ENCODE measurements around the gene CASP3.

Gene CASP3

DNA sequence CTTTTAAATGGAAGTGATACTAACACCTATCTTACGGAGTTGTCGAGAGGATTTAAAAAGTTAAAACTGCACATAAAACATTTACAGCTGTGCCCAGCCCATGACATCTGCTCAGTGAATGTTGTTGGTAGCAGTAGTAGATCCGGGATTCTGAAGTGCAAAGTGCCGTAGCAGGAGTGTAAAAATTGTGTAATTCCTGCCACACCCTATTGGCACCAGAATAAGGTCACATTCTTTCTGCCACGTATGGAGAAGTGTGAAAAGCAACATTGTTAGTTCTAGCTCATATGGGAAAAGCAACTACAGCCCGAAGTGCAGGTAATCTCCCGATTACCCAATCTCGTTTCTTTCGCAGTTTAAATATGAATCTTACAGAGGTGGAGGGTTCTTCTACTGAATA, 31.5 kb upstream of the CASP3 start:
- H3K4me3 ChIP-seq (ENCODE audit: low read length in 2 of 2) = no peak overlapping the region
- H3K9ac ChIP-seq (ENCODE audit: low read length in 2 of 2) = no peak overlapping the region
- H3K27ac ChIP-seq (ENCODE audit: low read length) = no peak overlapping the region
- H3K9me3 ChIP-seq (ENCODE audit: control insufficient read depth in 2 of 2, low read length in 2 of 2) = no peaks in the 10 kb centered on the region
- H3K36me3 ChIP-seq (ENCODE audit: control insufficient read depth in 2 of 2, insufficient read depth in 2 of 2, low read length in 2 of 2) = peaks cover 6 to 7% of the 10 kb centered on the region in 2 donors
- no peaks in the 10 kb centered on the region for H3K27me3 ChIP-seq (ENCODE audit: control insufficient read depth in 1 of 2, insufficient read depth in 2 of 2, low read length in 2 of 2)
- H3K4me1 ChIP-seq (ENCODE audit: control insufficient read depth, insufficient read depth, low read length) = no peaks in the 10 kb centered on the region

DNA sequence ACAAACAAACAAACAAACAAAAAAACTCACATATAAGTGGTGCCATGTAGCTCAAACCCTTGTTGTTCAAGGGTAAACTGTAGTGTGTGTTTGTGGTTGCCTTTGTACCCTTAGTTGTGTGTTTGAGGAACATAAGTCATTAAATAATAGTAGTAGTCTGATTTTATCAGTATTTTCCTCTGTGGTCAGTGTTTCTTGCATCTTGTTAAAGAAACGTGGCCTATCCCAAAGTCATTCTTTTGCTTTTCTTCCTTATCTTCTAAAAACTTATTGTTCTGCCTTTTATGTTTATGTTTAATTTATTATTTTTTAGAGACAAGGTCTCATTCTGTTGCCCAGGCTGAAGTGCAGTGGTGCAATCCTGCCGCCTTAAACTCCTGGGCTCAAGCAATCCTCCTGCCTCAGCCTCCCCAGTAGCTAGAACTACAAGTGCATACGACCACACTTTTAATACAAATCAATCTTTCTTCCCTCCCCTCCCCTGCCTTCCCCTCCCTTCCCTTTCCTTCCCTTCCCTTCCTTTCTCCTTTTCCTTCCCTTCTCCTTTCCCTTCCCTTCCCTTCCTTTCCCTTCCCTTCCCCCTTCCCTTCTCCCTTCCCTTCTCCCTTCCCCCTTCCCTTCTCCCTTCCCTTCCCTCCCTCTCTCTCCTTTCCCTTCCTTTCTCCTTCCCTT, 26.7 kb upstream of the CASP3 start:
- no peak overlapping the region for H3K4me3 ChIP-seq (ENCODE audit: low read length in 2 of 2)
- H3K4me1 ChIP-seq (ENCODE audit: control insufficient read depth, insufficient read depth, low read length) = no peaks in the 10 kb centered on the region
- no peak overlapping the region for H3K27ac ChIP-seq (ENCODE audit: low read length)
- H3K27me3 ChIP-seq (ENCODE audit: control insufficient read depth in 1 of 2, insufficient read depth in 2 of 2, low read length in 2 of 2) = no peaks in the 10 kb centered on the region
- no peaks in the 10 kb centered on the region for H3K9me3 ChIP-seq (ENCODE audit: control insufficient read depth in 2 of 2, low read length in 2 of 2)
- H3K9ac ChIP-seq (ENCODE audit: low read length in 2 of 2) = no peak overlapping the region
- peaks cover 19 to 20% of the 10 kb centered on the region in 2 donors for H3K36me3 ChIP-seq (ENCODE audit: control insufficient read depth in 2 of 2, insufficient read depth in 2 of 2, low read length in 2 of 2)

DNA sequence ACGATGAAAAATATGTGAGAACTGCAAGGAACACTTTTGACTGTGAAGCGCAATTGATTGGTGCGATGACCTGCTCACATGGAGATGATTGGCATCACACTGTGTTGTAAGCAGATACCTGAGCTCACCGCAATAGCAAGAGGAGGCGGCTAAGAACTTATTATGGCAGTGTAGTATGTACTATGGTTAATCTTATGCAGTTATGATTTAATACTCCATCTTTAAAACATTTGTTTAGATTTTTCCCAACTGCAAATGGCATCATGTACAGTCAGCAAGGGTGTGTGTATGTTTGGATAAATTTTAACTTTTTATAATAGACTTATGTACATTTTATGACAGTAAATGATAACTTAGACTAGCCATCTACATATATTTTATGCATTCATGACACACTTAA, 25.8 kb upstream of the CASP3 start:
- Histone ChIP-seq H3K9me3 (ENCODE audit: control insufficient read depth in 2 of 2, low read length in 2 of 2) (no peaks in the 10 kb centered on the region), H3K4me3 (ENCODE audit: low read length in 2 of 2) (no peak overlapping the region), H3K36me3 (ENCODE audit: control insufficient read depth in 2 of 2, insufficient read depth in 2 of 2, low read length in 2 of 2) (peaks cover 19 to 20% of the 10 kb centered on the region in 2 donors), H3K27me3 (ENCODE audit: control insufficient read depth in 1 of 2, insufficient read depth in 2 of 2, low read length in 2 of 2) (no peaks in the 10 kb centered on the region), H3K27ac (ENCODE audit: low read length) (no peak overlapping the region), H3K4me1 (ENCODE audit: control insufficient read depth, insufficient read depth, low read length) (no peaks in the 10 kb centered on the region), H3K9ac (ENCODE audit: low read length in 2 of 2) (no peak overlapping the region)

DNA sequence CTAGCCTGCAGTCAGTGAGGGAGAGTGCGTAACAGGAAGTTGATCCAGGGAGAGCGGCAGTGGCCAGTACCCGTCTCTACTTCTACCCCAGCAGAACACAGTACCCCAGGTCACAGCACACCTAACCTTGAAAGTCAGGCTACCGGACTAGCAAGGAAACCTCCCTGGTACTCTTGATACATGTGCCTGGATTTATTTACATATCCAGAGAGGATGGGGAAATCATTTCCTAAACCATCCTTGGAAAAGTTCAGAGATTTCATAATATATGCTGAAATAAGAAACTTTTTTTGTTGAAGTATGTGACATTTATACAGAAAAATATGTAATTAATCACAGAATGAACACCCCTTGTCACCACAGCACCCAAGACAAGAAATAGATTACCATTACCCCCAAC, 24.8 kb upstream of the CASP3 start:
- no peak overlapping the region for H3K9ac ChIP-seq (ENCODE audit: low read length in 2 of 2)
- no peaks in the 10 kb centered on the region for H3K27me3 ChIP-seq (ENCODE audit: control insufficient read depth in 1 of 2, insufficient read depth in 2 of 2, low read length in 2 of 2)
- H3K27ac ChIP-seq (ENCODE audit: low read length) = no peak overlapping the region
- H3K4me3 ChIP-seq (ENCODE audit: low read length in 2 of 2) = no peak overlapping the region
- peaks cover 21 to 23% of the 10 kb centered on the region in 2 donors for H3K36me3 ChIP-seq (ENCODE audit: control insufficient read depth in 2 of 2, insufficient read depth in 2 of 2, low read length in 2 of 2)
- no peaks in the 10 kb centered on the region for H3K4me1 ChIP-seq (ENCODE audit: control insufficient read depth, insufficient read depth, low read length)
- H3K9me3 ChIP-seq (ENCODE audit: control insufficient read depth in 2 of 2, low read length in 2 of 2) = no peaks in the 10 kb centered on the region

DNA sequence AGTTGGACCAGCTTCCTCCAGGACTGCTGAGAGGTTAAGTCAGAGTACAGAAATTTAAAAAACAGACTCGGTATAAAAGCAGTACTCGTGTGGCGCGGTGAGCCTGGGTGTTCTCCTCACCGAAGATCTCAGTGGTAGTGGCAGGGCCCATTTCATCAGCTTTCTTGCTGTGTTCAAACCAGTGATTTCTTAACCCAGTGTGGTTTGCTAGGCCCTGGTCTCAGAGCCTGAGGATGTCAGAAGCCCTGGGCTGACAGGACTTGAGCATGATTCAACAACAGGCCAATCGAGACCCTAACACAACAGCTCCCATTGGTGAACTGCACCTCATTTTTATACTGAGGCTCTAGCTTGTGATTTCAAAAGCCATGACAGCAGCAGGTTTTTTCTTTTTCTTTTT, 23.5 kb upstream of the CASP3 start:
- no peaks in the 10 kb centered on the region for H3K27me3 ChIP-seq (ENCODE audit: control insufficient read depth in 1 of 2, insufficient read depth in 2 of 2, low read length in 2 of 2)
- H3K4me1 ChIP-seq (ENCODE audit: control insufficient read depth, insufficient read depth, low read length) = no peaks in the 10 kb centered on the region
- H3K9ac ChIP-seq (ENCODE audit: low read length in 2 of 2) = no peak overlapping the region
- no peak overlapping the region for H3K27ac ChIP-seq (ENCODE audit: low read length)
- no peak overlapping the region for H3K4me3 ChIP-seq (ENCODE audit: low read length in 2 of 2)
- peaks cover 27 to 32% of the 10 kb centered on the region in 2 donors for H3K36me3 ChIP-seq (ENCODE audit: control insufficient read depth in 2 of 2, insufficient read depth in 2 of 2, low read length in 2 of 2)
- H3K9me3 ChIP-seq (ENCODE audit: control insufficient read depth in 2 of 2, low read length in 2 of 2) = no peaks in the 10 kb centered on the region

DNA sequence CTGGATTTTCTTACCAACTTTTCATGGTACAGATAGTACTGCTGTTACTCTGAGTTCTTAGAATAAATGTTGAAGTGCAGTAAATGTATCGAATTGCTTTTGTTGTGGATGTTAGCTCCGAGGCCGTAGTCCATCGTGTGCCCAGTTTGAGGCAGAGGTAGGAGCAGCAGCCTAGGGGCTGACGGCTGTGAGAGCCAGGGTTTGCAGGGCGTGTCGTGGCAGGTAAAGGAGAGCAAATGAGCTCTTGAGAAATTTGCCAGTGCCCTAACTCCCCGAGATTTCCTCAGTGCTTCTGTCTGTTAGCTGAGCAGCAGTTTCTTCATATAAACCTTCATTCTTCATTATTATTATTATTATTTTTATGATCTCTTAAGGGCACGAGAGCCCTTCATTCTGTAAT, 21.9 kb upstream of the CASP3 start:
- Histone ChIP-seq H3K4me3 (ENCODE audit: low read length in 2 of 2) (no peak overlapping the region), H3K9me3 (ENCODE audit: control insufficient read depth in 2 of 2, low read length in 2 of 2) (no peaks in the 10 kb centered on the region), H3K27me3 (ENCODE audit: control insufficient read depth in 1 of 2, insufficient read depth in 2 of 2, low read length in 2 of 2) (no peaks in the 10 kb centered on the region), H3K27ac (ENCODE audit: low read length) (no peak overlapping the region), H3K9ac (ENCODE audit: low read length in 2 of 2) (no peak overlapping the region), H3K4me1 (ENCODE audit: control insufficient read depth, insufficient read depth, low read length) (no peaks in the 10 kb centered on the region), H3K36me3 (ENCODE audit: control insufficient read depth in 2 of 2, insufficient read depth in 2 of 2, low read length in 2 of 2) (peaks cover 33 to 40% of the 10 kb centered on the region in 2 donors)

DNA sequence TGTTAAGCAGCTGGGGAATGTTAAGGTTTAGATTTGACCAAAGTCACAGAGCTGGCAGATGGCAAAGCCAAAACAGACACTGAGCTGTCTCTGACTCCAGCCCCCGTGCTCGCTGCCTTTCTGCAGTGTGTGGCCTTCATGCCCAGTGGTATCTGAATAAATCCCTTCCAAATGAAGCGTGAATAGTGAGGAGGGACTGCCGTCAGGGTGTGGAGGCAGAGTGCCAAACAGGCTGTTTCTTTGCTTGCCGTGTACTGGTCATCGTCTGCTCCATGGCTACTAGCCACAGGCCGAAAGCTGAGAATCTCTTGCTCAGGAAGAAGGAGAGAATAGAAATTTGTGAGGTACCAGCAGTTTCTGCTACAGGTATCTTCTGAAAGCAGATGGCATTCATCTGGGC, 20.0 kb upstream of the CASP3 start:
- Histone ChIP-seq H3K27me3 (ENCODE audit: control insufficient read depth in 1 of 2, insufficient read depth in 2 of 2, low read length in 2 of 2) (no peaks in the 10 kb centered on the region), H3K27ac (ENCODE audit: low read length) (no peak overlapping the region), H3K36me3 (ENCODE audit: control insufficient read depth in 2 of 2, insufficient read depth in 2 of 2, low read length in 2 of 2) (peaks cover 30 to 41% of the 10 kb centered on the region in 2 donors), H3K4me1 (ENCODE audit: control insufficient read depth, insufficient read depth, low read length) (no peaks in the 10 kb centered on the region), H3K9ac (ENCODE audit: low read length in 2 of 2) (no peak overlapping the region), H3K4me3 (ENCODE audit: low read length in 2 of 2) (no peak overlapping the region), H3K9me3 (ENCODE audit: control insufficient read depth in 2 of 2, low read length in 2 of 2) (no peaks in the 10 kb centered on the region)

DNA sequence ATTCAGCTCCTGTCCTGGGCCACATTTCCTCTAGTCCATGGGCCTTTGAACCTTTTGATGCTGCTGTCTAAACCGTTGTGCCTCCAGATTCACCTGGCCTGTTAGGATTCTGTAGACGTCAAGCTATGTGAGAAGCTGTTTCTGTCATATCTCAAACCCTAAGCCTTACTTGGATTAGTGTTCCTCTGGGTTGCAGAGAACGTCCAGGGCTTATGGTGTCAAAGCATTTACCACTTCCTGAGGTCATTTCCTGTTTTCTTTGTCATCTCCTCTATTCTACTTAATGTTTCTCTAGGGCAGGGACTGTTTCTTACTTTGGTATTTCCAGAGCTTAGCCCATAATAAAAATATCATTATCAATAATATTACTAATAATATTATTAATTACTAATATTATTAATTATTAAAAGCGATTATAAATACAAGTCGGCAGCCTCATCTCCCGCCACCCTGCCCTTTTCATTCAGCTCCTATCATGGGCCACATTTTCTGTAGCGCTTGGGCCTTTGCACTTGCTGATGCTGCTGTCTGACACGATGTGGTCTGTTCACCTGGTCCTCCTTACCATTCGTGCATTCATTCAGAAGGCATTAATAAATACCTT, 19.4 kb upstream of the CASP3 start:
- Histone ChIP-seq H3K27me3 (ENCODE audit: control insufficient read depth in 1 of 2, insufficient read depth in 2 of 2, low read length in 2 of 2) (no peaks in the 10 kb centered on the region), H3K36me3 (ENCODE audit: control insufficient read depth in 2 of 2, insufficient read depth in 2 of 2, low read length in 2 of 2) (peaks cover 25 to 39% of the 10 kb centered on the region in 2 donors), H3K4me3 (ENCODE audit: low read length in 2 of 2) (no peak overlapping the region), H3K27ac (ENCODE audit: low read length) (no peak overlapping the region), H3K4me1 (ENCODE audit: control insufficient read depth, insufficient read depth, low read length) (no peaks in the 10 kb centered on the region), H3K9me3 (ENCODE audit: control insufficient read depth in 2 of 2, low read length in 2 of 2) (no peaks in the 10 kb centered on the region), H3K9ac (ENCODE audit: low read length in 2 of 2) (no peak overlapping the region)

DNA sequence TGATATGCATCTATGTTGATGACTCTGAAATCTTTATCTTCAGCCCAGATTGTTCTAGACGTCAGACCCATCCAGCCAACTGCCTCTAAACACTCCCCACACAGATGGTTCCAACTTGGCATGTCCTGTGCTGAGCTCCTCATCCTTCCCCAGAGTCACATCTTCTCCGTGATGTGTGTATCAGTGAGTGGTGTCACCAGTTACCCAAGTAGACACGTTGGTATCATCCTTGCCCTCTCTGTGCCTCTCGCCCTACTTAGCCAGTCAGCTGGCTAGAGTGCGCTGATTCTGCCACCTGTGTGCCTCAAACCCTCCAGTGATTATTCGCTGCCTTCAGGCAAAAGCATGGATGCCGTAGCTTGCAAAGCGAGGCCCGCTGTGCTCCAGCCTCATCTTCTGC, 18.8 kb upstream of the CASP3 start:
- Histone ChIP-seq H3K4me3 (ENCODE audit: low read length in 2 of 2) (no peak overlapping the region), H3K36me3 (ENCODE audit: control insufficient read depth in 2 of 2, insufficient read depth in 2 of 2, low read length in 2 of 2) (peaks cover 25 to 39% of the 10 kb centered on the region in 2 donors), H3K9me3 (ENCODE audit: control insufficient read depth in 2 of 2, low read length in 2 of 2) (no peaks in the 10 kb centered on the region), H3K4me1 (ENCODE audit: control insufficient read depth, insufficient read depth, low read length) (no peaks in the 10 kb centered on the region), H3K27ac (ENCODE audit: low read length) (no peak overlapping the region), H3K9ac (ENCODE audit: low read length in 2 of 2) (no peak overlapping the region), H3K27me3 (ENCODE audit: control insufficient read depth in 1 of 2, insufficient read depth in 2 of 2, low read length in 2 of 2) (no peaks in the 10 kb centered on the region)

DNA sequence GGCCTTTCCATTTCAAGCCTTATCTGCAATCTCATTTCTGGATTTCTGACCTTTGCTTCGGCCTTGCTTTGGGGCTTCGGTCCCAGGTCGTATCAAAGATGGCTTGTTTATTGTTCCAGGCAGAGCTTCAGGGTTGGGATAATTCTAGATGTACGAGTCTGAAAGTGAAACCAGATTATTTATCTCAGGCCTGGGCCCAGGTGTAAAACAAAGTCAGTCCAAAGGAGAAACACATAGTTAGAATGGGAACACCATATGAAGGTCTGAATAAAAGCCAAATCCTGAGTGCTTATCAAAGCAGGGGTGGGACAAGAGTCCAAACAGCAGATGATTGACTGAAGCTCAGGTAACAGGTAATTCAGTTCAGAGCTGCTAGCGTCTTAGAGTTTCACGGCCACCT, 17.4 kb upstream of the CASP3 start:
- H3K9ac ChIP-seq (ENCODE audit: low read length in 2 of 2) = no peak overlapping the region
- no peaks in the 10 kb centered on the region for H3K9me3 ChIP-seq (ENCODE audit: control insufficient read depth in 2 of 2, low read length in 2 of 2)

DNA sequence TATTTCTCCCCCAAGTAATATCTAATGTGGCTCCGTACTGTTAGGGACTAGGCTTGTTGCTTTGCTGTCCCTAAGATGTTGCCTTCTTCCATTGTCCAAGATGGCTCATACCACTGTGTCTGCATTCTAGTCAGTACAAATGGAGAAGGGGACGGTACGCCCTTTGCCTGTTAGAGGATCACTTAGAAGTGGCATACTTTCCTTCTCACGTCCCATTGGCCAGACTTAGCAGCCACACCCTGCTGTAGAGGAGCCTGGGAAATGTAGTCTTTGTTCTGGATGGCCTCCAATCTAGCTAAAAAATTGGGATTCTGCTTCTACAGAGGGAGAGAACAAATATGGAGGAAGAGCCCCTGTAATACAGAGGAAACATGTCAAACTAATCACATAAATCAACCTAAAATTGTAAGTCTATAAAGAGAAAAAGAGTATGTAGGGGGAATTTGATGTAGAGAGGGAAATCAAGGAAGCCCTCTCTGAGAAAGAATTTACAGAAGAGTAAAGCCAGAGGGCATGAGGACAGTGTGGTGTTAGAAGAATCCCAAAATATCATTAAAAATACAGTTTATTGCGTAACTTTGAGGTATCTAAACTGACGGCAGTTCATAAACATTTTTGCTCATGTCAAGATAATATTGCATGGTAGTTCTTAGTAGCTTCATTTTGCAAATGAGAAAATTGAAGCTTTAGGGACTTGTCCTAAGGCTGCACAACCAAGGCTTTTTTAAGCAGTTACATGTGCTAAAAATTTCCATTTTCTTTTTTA, 15.4 kb upstream of the CASP3 start:
- no peaks in the 10 kb centered on the region for H3K27me3 ChIP-seq (ENCODE audit: control insufficient read depth in 1 of 2, insufficient read depth in 2 of 2, low read length in 2 of 2)
- H3K9ac ChIP-seq (ENCODE audit: low read length in 2 of 2) = no peak overlapping the region
- H3K36me3 ChIP-seq (ENCODE audit: control insufficient read depth in 2 of 2, insufficient read depth in 2 of 2, low read length in 2 of 2) = peaks cover 18 to 35% of the 10 kb centered on the region in 2 donors
- H3K4me1 ChIP-seq (ENCODE audit: control insufficient read depth, insufficient read depth, low read length) = no peaks in the 10 kb centered on the region
- no peaks in the 10 kb centered on the region for H3K9me3 ChIP-seq (ENCODE audit: control insufficient read depth in 2 of 2, low read length in 2 of 2)
- H3K4me3 ChIP-seq (ENCODE audit: low read length in 2 of 2) = no peak overlapping the region
- H3K27ac ChIP-seq (ENCODE audit: low read length) = no peak overlapping the region

More for the DNA sequence above, 17.4 kb upstream of the CASP3 start:
- no peak overlapping the region for H3K4me3 ChIP-seq (ENCODE audit: low read length in 2 of 2)
- H3K27me3 ChIP-seq (ENCODE audit: control insufficient read depth in 1 of 2, insufficient read depth in 2 of 2, low read length in 2 of 2) = no peaks in the 10 kb centered on the region
- no peak overlapping the region for H3K27ac ChIP-seq (ENCODE audit: low read length)
- no peaks in the 10 kb centered on the region for H3K4me1 ChIP-seq (ENCODE audit: control insufficient read depth, insufficient read depth, low read length)
- peaks cover 21 to 31% of the 10 kb centered on the region in 2 donors for H3K36me3 ChIP-seq (ENCODE audit: control insufficient read depth in 2 of 2, insufficient read depth in 2 of 2, low read length in 2 of 2)
